ENCODE measurements around the gene GFRA1. TPM values are rescaled to one million over a fixed set of nuclear protein-coding genes. Genes with fewer than 3 reads are reported as not detected.

GFRA1 gene
- total RNA-seq, 1 experiment from 2014 or later, result not detected

DNA sequence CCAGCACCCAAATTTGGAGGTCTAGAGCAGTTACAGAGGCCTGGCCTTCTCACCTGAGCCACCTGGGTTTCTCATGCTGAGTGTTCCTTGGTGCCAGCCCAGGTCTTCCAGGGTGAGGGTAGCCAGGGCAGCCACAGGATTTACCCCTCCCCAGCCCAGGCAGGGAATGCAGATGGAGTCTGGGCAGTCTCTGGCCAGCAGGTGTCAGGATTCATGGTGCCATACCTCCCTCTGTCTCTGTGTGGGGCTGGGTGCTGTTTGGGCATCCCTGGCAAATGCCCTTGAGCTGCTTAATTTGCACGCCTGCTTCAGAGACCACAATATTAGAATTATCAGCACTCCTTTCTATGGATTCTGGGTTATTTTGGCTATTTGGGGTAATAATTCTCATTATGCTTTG lies 246.7 kb downstream of the GFRA1 start:
- Histone ChIP-seq H3K36me3 (ENCODE audit: insufficient read depth, low read length, poor library complexity, severe bottlenecking) (no peaks in the 10 kb centered on the region), H3K27ac (ENCODE audit: low read depth, low read length, poor library complexity, severe bottlenecking) (no peak overlapping the region), H3K4me1 (ENCODE audit: insufficient read depth, low read length, poor library complexity, severe bottlenecking) (no peaks in the 10 kb centered on the region), H3K27me3 (replicated peaks; ENCODE audit: insufficient read depth, low read depth, low read length, poor library complexity) (peaks cover 10% of the 10 kb centered on the region), H3K4me3 (ENCODE audit: low read depth, low read length, poor library complexity, severe bottlenecking) (no peak overlapping the region), H3K9me3 (ENCODE audit: low read depth, low read length, poor library complexity, severe bottlenecking) (no peaks in the 10 kb centered on the region)
- POLR2A ChIA-PET (ENCODE audit: low non-redundant PET), result no interaction called here
- TF ChIP-seq, protein P1, sequence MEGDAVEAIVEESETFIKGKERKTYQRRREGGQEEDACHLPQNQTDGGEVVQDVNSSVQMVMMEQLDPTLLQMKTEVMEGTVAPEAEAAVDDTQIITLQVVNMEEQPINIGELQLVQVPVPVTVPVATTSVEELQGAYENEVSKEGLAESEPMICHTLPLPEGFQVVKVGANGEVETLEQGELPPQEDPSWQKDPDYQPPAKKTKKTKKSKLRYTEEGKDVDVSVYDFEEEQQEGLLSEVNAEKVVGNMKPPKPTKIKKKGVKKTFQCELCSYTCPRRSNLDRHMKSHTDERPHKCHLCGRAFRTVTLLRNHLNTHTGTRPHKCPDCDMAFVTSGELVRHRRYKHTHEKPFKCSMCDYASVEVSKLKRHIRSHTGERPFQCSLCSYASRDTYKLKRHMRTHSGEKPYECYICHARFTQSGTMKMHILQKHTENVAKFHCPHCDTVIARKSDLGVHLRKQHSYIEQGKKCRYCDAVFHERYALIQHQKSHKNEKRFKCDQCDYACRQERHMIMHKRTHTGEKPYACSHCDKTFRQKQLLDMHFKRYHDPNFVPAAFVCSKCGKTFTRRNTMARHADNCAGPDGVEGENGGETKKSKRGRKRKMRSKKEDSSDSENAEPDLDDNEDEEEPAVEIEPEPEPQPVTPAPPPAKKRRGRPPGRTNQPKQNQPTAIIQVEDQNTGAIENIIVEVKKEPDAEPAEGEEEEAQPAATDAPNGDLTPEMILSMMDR (conservative IDR thresholded peaks at IDR 0.05; ENCODE audit: low read depth, low read length), result no peak
- TF ChIP-seq EZH2 (IDR thresholded peaks at IDR 0.05; ENCODE audit: borderline replicate concordance, low read depth, low read length, poor library complexity, severe bottlenecking), result no peak
- DNase-seq (ENCODE audit: low spot score), result no peak
- no TSS peak for BruUV-seq (replicated peaks)
- CTCF ChIA-PET, result no interaction called here
- intact Hi-C loops (cut with micrococcal nuclease; ENCODE audit: unreplicated experiment), result no loop called here

DNA sequence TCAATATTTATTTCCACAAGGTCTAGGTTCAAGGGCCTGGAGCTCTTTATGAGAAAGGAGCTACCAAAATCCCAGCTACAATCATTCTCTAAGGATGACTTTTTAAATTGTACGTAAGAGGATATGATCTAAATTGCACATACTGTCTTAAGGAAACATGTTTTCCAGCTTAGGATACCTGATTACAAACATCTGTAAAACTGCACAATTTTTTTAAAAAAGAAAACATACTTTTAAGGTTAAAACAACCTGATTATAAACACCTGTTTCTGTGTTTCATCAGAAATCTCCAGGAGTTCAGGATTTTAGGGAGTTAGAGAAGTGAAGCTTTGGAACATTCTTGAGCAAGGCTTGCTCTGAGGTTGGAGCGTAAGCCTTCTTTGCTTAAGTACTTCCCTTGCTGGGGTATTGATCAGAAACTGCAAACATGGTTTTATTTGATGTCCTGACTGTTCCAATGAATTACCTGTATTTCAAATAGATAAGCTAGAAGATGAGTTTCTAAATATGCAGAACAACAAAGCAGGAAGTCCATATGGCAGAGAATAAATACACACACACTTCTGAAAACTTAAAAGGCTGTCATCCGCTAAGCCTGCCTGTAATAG lies 248.6 kb downstream of the GFRA1 start:
- no peak overlapping the region for H3K4me3 ChIP-seq (ENCODE audit: low read depth, low read length, poor library complexity, severe bottlenecking)
- TF ChIP-seq, protein P1 (conservative IDR thresholded peaks at IDR 0.05; ENCODE audit: low read depth, low read length), result no peak
- TF ChIP-seq EZH2 (IDR thresholded peaks at IDR 0.05; ENCODE audit: borderline replicate concordance, low read depth, low read length, poor library complexity, severe bottlenecking), result no peak
- no TSS peak for BruUV-seq (replicated peaks)
- no peak overlapping the region for H3K27ac ChIP-seq (ENCODE audit: low read depth, low read length, poor library complexity, severe bottlenecking)
- no peak for DNase-seq (ENCODE audit: low spot score)
- intact Hi-C loops (cut with micrococcal nuclease; ENCODE audit: unreplicated experiment), result no loop called here
- H3K27me3 ChIP-seq (replicated peaks; ENCODE audit: insufficient read depth, low read depth, low read length, poor library complexity), result peaks cover 10% of the 10 kb centered on the region
- no peaks in the 10 kb centered on the region for H3K36me3 ChIP-seq (ENCODE audit: insufficient read depth, low read length, poor library complexity, severe bottlenecking)
- H3K4me1 ChIP-seq (ENCODE audit: insufficient read depth, low read length, poor library complexity, severe bottlenecking), result no peaks in the 10 kb centered on the region
- ChIA-PET CTCF (no interaction called here), POLR2A (ENCODE audit: low non-redundant PET) (no interaction called here)
- no peaks in the 10 kb centered on the region for H3K9me3 ChIP-seq (ENCODE audit: low read depth, low read length, poor library complexity, severe bottlenecking)

DNA sequence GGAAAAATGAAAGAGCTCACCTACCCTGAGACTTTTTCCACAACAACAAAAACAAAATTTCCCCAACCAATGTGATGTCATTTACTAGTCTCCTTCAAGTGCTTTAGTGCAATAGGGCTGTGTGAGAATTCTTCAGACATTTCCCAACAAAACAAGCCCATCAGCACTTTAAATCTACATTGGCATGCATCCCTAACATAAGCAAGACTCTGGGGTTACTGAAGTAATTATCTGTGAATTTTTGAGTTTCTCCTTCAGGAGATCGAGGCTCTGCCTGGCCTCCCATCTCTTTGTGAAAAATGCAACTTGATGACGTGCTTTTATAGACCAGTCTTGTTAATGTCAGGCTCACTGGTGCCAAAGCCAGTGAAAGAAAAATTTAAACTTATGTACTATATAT lies 255.6 kb downstream of the GFRA1 start:
- Histone ChIP-seq H3K4me3 (ENCODE audit: low read depth, low read length, poor library complexity, severe bottlenecking) (no peak overlapping the region), H3K27ac (ENCODE audit: low read depth, low read length, poor library complexity, severe bottlenecking) (no peak overlapping the region), H3K27me3 (replicated peaks; ENCODE audit: insufficient read depth, low read depth, low read length, poor library complexity) (peaks cover 18% of the 10 kb centered on the region), H3K36me3 (ENCODE audit: insufficient read depth, low read length, poor library complexity, severe bottlenecking) (no peaks in the 10 kb centered on the region), H3K9me3 (ENCODE audit: low read depth, low read length, poor library complexity, severe bottlenecking) (no peaks in the 10 kb centered on the region), H3K4me1 (ENCODE audit: insufficient read depth, low read length, poor library complexity, severe bottlenecking) (no peaks in the 10 kb centered on the region)
- intact Hi-C loops (cut with micrococcal nuclease; ENCODE audit: unreplicated experiment), result no loop called here
- ChIA-PET CTCF (no interaction called here), POLR2A (ENCODE audit: low non-redundant PET) (no interaction called here)
- BruUV-seq (replicated peaks), result no TSS peak
- DNase-seq (ENCODE audit: low spot score), result no peak
- TF ChIP-seq EZH2 (IDR thresholded peaks at IDR 0.05; ENCODE audit: borderline replicate concordance, low read depth, low read length, poor library complexity, severe bottlenecking), result no peak
- TF ChIP-seq, protein P1 (conservative IDR thresholded peaks at IDR 0.05; ENCODE audit: low read depth, low read length), result no peak

Measured in A673 (cell line).